ENCODE data around the gene ZNF266.

DNA sequence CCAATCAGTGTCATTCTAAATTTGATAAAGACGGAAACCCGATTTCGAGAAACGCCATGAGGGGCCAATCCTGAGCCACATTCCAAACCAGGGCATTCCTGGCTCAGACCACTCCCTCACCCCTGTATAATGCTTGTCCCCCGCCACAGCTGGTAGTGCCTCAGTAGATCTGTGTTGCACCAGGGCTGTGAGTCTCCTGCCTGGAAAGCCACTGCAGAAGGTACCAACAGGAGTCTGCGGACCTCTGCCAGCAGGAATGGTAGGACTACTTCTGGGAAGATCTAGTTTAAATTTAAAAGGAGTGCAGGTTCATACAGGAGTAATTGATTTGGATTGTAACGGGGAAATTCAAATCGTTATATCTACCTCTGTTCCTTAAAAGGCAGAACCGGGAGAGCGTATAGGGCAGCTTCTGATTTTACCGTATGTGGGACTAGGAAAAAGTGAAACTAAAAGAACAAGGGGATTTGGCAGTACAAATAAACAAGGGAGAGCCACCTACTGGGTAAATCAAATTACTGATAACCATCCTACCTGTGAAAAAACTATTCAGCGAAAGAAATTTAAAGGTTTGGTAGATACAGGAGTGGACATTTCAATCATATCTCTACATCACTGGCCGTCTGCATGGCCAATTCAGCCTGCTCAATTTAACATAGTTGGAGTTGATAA is 20.8 kb upstream of the ZNF266 start:
- TF ChIP-seq POLR2A (IDR thresholded peaks at IDR 0.05; ENCODE audit: low read length) (no peak), GATA1 (IDR thresholded peaks at IDR 0.05; ENCODE audit: low read depth, low read length) (no peak)
